H4 (cell line): Measurements from ENCODE around the gene COL5A1. TPM values are rescaled to one million over a fixed set of nuclear protein-coding genes. Genes with fewer than 3 reads are reported as not detected.

Source experiments
- DNase-seq: peaks from one replicate; pipeline ENCODE4 v3.0.0-alpha.2; 2015; ENCODE audit warnings: low spot score
- total RNA-seq: library from RNA; depleted of rRNA; stranded (reverse); fragments of >200 nt; shearing (Covaris generic); gene quantifications from 2 replicates; pipeline ENCODE4 v1.2.3, GENCODE V29; 2014

Gene COL5A1
- total RNA-seq, 1 experiment from 2014 or later = 32.1 TPM

- DNase-seq = no peak
Measured at GRCh38 chr9:134787601-134788531, 146.3 kb downstream of the COL5A1 start.

GRCh38 chr9:134789168-134789567, 147.6 kb downstream of the COL5A1 start:
- no peak for DNase-seq

- no peak for DNase-seq
Measured at GRCh38 chr9:134791009-134791408, 149.4 kb downstream of the COL5A1 start.

- no peak for DNase-seq
Measured at GRCh38 chr9:134792627-134793026, 151.0 kb downstream of the COL5A1 start.

GRCh38 chr9:134793288-134794188, 151.9 kb downstream of the COL5A1 start:
- DNase-seq = no peak

- DNase-seq = no peak
Measured at GRCh38 chr9:134794663-134795370, 153.2 kb downstream of the COL5A1 start.

GRCh38 chr9:134795446-134795845, 153.8 kb downstream of the COL5A1 start:
- DNase-seq = no peak

GRCh38 chr9:134796882-134797281, 155.3 kb downstream of the COL5A1 start:
- DNase-seq = no peak

- DNase-seq = no peak
Measured at GRCh38 chr9:134800791-134801339, 159.3 kb downstream of the COL5A1 start.

GRCh38 chr9:134802216-134802795, 160.7 kb downstream of the COL5A1 start:
- no peak for DNase-seq

GRCh38 chr9:134804871-134805270, 163.3 kb downstream of the COL5A1 start:
- DNase-seq = no peak

- no peak for DNase-seq
Measured at GRCh38 chr9:134807716-134808446, 166.3 kb downstream of the COL5A1 start.

GRCh38 chr9:134808447-134808792, 166.8 kb downstream of the COL5A1 start:
- no peak for DNase-seq

- DNase-seq = no peak
Measured at GRCh38 chr9:134809292-134809691, 167.7 kb downstream of the COL5A1 start.

- no peak for DNase-seq
Measured at GRCh38 chr9:134809826-134810225, 168.2 kb downstream of the COL5A1 start.

GRCh38 chr9:134811079-134811672, 169.6 kb downstream of the COL5A1 start:
- no peak for DNase-seq

GRCh38 chr9:134811673-134812342, 170.2 kb downstream of the COL5A1 start:
- no peak for DNase-seq

GRCh38 chr9:134812343-134812673, 170.7 kb downstream of the COL5A1 start:
- DNase-seq = no peak

- DNase-seq = no peak
Measured at GRCh38 chr9:134813841-134814240, 172.2 kb downstream of the COL5A1 start.
